Epithelial cell of esophagus (primary cell): ENCODE data around the gene BMI1.

Experiments
- DNase-seq: peaks from one replicate; pipeline ENCODE4 v3.0.0; 2010; ENCODE audit warnings: low read depth
- H3K4me3 ChIP-seq: 2 replicates; pipeline ENCODE4 v1.5.1; 2011; ENCODE audit warnings: mild to moderate bottlenecking, low read length, control low read depth
- CTCF ChIP-seq: IDR thresholded peaks from 2 replicates; pipeline ENCODE4 v1.5.1; 2011; ENCODE audit warnings: low read depth, mild to moderate bottlenecking, low read length, control low read depth, inconsistent platforms; ENCODE audit not compliant: insufficient read depth; ENCODE audit errors: missing control alignments

The BMI1 gene

GRCh38 chr10:22363305-22363704 is 42.4 kb downstream of the BMI1 start:
- no peak for TF ChIP-seq CTCF
- no peak for DNase-seq
- H3K4me3 ChIP-seq, result no peak overlapping the region

GRCh38 chr10:22364407-22365140 is 43.7 kb downstream of the BMI1 start:
- H3K4me3 ChIP-seq, result no peak overlapping the region
- DNase-seq, result no peak
- TF ChIP-seq CTCF, result no peak

GRCh38 chr10:22365233-22365632 is 44.3 kb downstream of the BMI1 start:
- H3K4me3 ChIP-seq, result no peak overlapping the region
- DNase-seq, result no peak
- TF ChIP-seq CTCF, result no peak

- no peak overlapping the region for H3K4me3 ChIP-seq
- TF ChIP-seq CTCF, result no peak
- no peak for DNase-seq
These were observed 44.9 kb downstream of the BMI1 start for GRCh38 chr10:22365644-22366434.

- TF ChIP-seq CTCF, result no peak
- H3K4me3 ChIP-seq, result no peak overlapping the region
- no peak for DNase-seq
These were observed 45.5 kb downstream of the BMI1 start for GRCh38 chr10:22366435-22366703.

- TF ChIP-seq CTCF, result no peak
- no peak for DNase-seq
- H3K4me3 ChIP-seq, result no peak overlapping the region
These were observed 45.9 kb downstream of the BMI1 start for GRCh38 chr10:22366771-22367170.
